ENCODE results near the gene CCDC150. TPM values are rescaled to one million over a fixed set of nuclear protein-coding genes. Genes with fewer than 3 reads are reported as not detected.

CCDC150 gene
- total and polyA plus RNA-seq, 2 of the 8 experiments (the other 6 are each of a cell fraction or from before 2014, with no cell fraction given) = 8.3 to 31.9 TPM

GRCh38 chr2:196747400-196747799 lies 107.9 kb downstream of the CCDC150 start:
- H3K23ac ChIP-seq (ENCODE audit: insufficient read length) = no peak overlapping the region
- H4K91ac ChIP-seq (replicated peaks; ENCODE audit: insufficient read length, low read length) = no peak overlapping the region
- no peak overlapping the region for H3K18ac ChIP-seq (ENCODE audit: extremely low read depth, low read length)
- no peak overlapping the region for H3K4me3 ChIP-seq (ENCODE audit: extremely low read depth in 1 of 4, insufficient read depth in 2 of 4, low read depth in 3 of 4, low read length in 4 of 4)
- no peak overlapping the region for H3K4ac ChIP-seq (replicated peaks; ENCODE audit: insufficient read length, low read depth, low read length)
- peaks cover 0 to 3% (median 0%) of the 10 kb centered on the region in 4 experiments; a peak in 3 of 7 replicates for H3K4me1 ChIP-seq (replicated peaks in 1 of 4; ENCODE audit: control insufficient read depth in 3 of 4, insufficient read depth in 4 of 4, low read length in 3 of 4)
- no peak overlapping the region for H3K27ac ChIP-seq (ENCODE audit: low read depth, low read length)
- H2BK12ac ChIP-seq (ENCODE audit: low read depth, low read length) = no peak overlapping the region
- peaks cover 2% of the 10 kb centered on the region; the same call in 1 of the 2 replicates for H3K23me2 ChIP-seq (ENCODE audit: low read depth, low read length)
- H2BK20ac ChIP-seq (ENCODE audit: low read length) = no peak overlapping the region
- H3K9me3 ChIP-seq (ENCODE audit: insufficient read depth in 2 of 2, low read depth in 1 of 2, low read length in 1 of 2) = no peaks in the 10 kb centered on the region
- H4K20me1 ChIP-seq (replicated peaks in 1 of 2; ENCODE audit: control insufficient read depth in 1 of 2, insufficient read depth in 2 of 2, low read length in 2 of 2) = no peaks in the 10 kb centered on the region
- H2BK15ac ChIP-seq (ENCODE audit: low read length) = no peak overlapping the region
- WGBS, 2 experiments (ENCODE audit: extremely low coverage in 1 of 2, insufficient coverage in 1 of 2, insufficient read length in 1 of 2, insufficient replicate concordance in 2 of 2, low coverage in 1 of 2, low lambda C conversion rate in 2 of 2, missing lambda C conversion rate in 1 of 2) = 92% methylated on average over 1 of the region's 1 CpG; no CpG with 5 or more reads in 1 of the 2 experiments
- H3K36me3 ChIP-seq (ENCODE audit: control insufficient read depth in 2 of 4, insufficient read depth in 4 of 4, low read length in 3 of 4) = peaks cover 0 to 4% (median 1%) of the 10 kb centered on the region in 4 experiments; a peak in 2 of 8 replicates
- POLR2A ChIA-PET (ENCODE audit: partially characterized antibody) = interaction anchor here (1.2 kb wide), 1 partner anchor 11 kb away, joined by 5 read pairs; no protein-coding TSS in a partner anchor
- no peak overlapping the region for H3K4me2 ChIP-seq (ENCODE audit: insufficient read depth in 1 of 2, low read depth in 2 of 2, low read length in 2 of 2)
- no peak overlapping the region for H3K56ac ChIP-seq (replicated peaks; ENCODE audit: insufficient read length, low read depth, low read length)
- FAIRE-seq = no peak
- no peak for DNase-seq (ENCODE audit: low read depth in 1 of 2, low spot score in 2 of 2)
- TF ChIP-seq YY1 (IDR thresholded peaks at IDR 0.05; ENCODE audit: low read depth, low read length) (no peak), GTF2F1 (IDR thresholded peaks at IDR 0.05; ENCODE audit: borderline replicate concordance, low read depth, low read length) (no peak), RNF2 (IDR thresholded peaks at IDR 0.05; ENCODE audit: borderline replicate concordance, low read depth, low read length, missing control alignments, poor library complexity, severe bottlenecking) (no peak), BRCA1 (IDR thresholded peaks at IDR 0.05; ENCODE audit: low read depth, low read length) (no peak), NANOG (IDR thresholded peaks at IDR 0.05; ENCODE audit: insufficient read depth, low read depth, low read length, poor library complexity, severe bottlenecking) (no peak), POLR2AphosphoS5 (IDR thresholded peaks at IDR 0.05; ENCODE audit: low read depth, low read length) (no peak), ZNF274 (IDR thresholded peaks at IDR 0.05; ENCODE audit: borderline replicate concordance, extremely low read depth, low read length) (no peak), RXRA (IDR thresholded peaks at IDR 0.05; ENCODE audit: insufficient read depth, low read depth, low read length) (no peak), SRF (IDR thresholded peaks at IDR 0.05; ENCODE audit: low read depth, low read length) (no peak), E2F6 (IDR thresholded peaks at IDR 0.05) (no peak), CBX8 (IDR thresholded peaks at IDR 0.05; ENCODE audit: borderline replicate concordance, low read depth, low read length) (no peak), ASH2L (IDR thresholded peaks at IDR 0.05; ENCODE audit: low read length) (no peak), TAF1 (IDR thresholded peaks at IDR 0.05; ENCODE audit: low read depth, low read length) (no peak), TCF12 (IDR thresholded peaks at IDR 0.05; ENCODE audit: low read depth, low read length) (no peak)
- no peak overlapping the region for H2AK5ac ChIP-seq (ENCODE audit: low read depth, low read length)
- H2BK5ac ChIP-seq (ENCODE audit: low read depth, low read length) = no peak overlapping the region
- H2AFZ ChIP-seq (ENCODE audit: low read length) = no peak overlapping the region
- no peak overlapping the region for H4K5ac ChIP-seq (ENCODE audit: insufficient read length, low read depth, low read length)
- H3K79me2 ChIP-seq (ENCODE audit: control insufficient read depth in 1 of 2, insufficient read depth in 2 of 2, low read length in 2 of 2) = no peaks in the 10 kb centered on the region
- no peaks in the 10 kb centered on the region for H3K79me1 ChIP-seq (ENCODE audit: low read depth, low read length)
- no peak overlapping the region for H3K14ac ChIP-seq (ENCODE audit: insufficient read length)
- no peak overlapping the region for H4K8ac ChIP-seq (ENCODE audit: extremely low read depth, insufficient read depth, low read length)
- no peak overlapping the region for H2BK120ac ChIP-seq (replicated peaks; ENCODE audit: low read depth, low read length)
- H3K9ac ChIP-seq (replicated peaks in 1 of 4; ENCODE audit: extremely low read depth in 1 of 4, low read depth in 3 of 4, low read length in 3 of 4) = no peak overlapping the region
- CTCF ChIA-PET (ENCODE audit: partially characterized antibody) = interaction anchor here (1.1 kb wide), 3 partner anchors 12 to 294 kb away, joined by 3 to 5 read pairs (median 3); no protein-coding TSS in a partner anchor
- H3K27me3 ChIP-seq (replicated peaks in 1 of 4; ENCODE audit: control insufficient read depth in 3 of 4, extremely low read depth in 1 of 4, insufficient read depth in 3 of 4, low read length in 3 of 4) = no peaks in the 10 kb centered on the region
